HG03066 (cell line): ENCODE data around the gene FAM199X.

ENCODE experiments used
- ATAC-seq: cut with Tn5 transposase; IDR thresholded peaks from one replicate; pipeline ENCODE4 v1.9.1; 2021; ENCODE audit warnings: low read depth; ENCODE audit not compliant: unreplicated experiment

Gene FAM199X

DNA sequence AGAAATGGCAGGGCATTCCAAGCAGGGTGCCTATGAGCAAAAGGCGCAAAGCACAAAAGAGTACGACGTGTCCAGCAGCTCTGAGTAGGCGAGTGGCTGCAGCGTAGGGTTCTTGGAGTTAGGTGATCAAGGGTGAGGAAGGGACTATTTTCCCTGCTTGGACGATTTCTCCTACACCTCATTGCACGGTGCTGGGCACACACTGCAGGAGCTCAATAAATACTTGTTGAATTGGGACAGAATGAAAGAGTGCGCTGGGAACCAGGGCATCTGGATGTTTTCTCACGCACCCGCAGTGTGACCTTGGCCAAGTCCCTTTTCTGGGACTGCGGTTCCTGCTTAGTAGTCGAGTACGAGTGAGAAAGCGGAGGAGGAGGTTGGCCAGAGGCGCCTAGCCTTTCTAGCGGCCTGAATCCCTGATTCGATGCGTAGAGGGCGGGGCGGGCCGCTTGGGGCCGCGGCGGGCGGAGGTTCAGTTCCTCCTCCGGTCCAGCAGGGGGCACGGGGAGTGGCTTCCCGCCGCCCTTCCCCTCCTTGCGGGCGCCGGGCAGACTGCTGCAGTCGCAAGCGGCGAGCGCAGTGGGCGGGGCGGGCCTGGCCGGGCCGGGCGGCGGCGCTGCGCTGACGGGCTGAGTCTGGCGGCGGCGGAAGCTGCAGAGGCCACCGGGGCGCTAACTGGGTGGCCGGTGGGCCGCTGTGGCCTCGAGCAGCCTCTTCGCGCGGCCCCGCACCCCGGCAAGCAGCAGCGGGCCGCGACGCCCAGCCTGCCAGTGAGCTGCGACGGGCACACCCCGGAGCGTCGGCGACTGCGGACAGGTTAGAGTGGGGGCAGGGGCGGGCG is at the start of gene FAM199X:
Gene FAM199X, plus strand, starts transcription at position 560 of the 841 bp plus-strand sequence. CDS start 333 bp downstream, outside the sequence.
- peak; percentile 93 for ATAC-seq

- no peak for ATAC-seq
Observed at GRCh38 chrX:104117759-104118158, 48.5 kb upstream of the FAM199X start.

DNA sequence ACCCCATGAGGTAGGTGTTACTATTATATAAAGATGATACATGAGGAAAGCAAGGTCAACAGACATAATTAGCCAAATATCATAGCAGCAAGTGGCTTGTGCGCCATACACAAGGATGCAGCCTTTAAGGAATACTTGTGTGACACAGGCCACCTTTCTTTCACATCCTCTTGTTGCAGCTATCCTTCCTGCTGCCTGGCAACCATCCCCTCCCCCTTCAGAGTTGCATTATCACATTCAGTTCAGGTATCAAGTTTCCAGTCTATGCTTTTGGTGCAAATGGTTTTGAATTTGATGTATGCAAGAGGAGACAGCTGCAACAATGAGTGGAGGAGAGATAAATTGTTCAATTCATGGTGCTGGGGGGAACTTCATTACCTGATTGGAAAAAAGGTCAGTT is 47.5 kb upstream of the FAM199X start:
- no peak for ATAC-seq

GRCh38 chrX:104122829-104123228 is 43.4 kb upstream of the FAM199X start:
- ATAC-seq = no peak

DNA sequence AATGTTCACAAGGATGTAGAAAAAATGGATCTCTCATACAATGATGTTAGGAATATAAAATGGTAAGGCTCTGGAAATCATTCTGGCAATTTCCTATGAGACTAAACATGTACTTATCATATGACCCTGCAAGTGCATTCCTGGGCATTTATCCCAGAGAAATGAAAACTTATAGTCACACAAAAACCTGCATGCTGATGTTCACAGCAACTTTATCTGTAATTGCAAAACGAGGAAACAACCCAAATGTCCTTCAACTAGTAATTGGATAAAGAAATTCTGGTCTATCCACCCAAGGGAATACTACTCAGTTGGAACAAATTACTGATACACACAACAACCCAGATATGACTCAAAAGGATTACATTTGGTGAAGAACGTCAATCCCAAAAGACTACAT is 39.4 kb upstream of the FAM199X start:
- no peak for ATAC-seq

- ATAC-seq = no peak
Observed at GRCh38 chrX:104130808-104131207, 35.4 kb upstream of the FAM199X start.

DNA sequence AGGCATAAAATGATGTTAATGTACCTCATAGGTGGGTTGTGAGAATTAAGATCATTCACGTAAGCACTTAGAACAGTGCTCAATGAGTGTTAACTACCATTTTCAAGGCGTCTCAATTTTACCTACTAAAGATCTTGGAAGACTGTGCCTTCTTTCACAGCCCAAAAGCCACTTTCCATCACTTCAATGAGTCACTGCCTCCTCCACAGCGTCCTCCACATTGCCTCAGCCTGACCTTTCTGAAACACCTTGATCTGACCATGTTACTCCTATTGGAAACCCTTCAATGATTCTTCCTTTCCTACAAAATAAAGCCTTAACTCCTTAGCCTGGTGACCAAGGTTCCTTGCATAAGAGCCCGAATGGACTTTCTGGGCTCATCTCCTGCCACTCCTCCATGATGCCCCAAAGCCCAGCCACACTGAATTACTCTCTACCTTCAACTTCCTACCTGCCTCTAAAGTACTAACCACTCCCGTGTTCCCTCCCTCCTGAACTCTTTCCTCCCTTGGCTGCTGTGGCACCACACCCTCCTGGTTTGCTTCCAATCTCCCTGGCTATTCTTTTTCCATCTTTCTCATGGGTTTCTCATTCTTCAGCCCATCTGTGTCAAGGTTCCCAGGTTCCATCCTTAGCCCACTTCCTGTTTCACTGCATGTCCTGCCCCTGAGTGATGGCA is 31.5 kb upstream of the FAM199X start:
- no peak for ATAC-seq

DNA sequence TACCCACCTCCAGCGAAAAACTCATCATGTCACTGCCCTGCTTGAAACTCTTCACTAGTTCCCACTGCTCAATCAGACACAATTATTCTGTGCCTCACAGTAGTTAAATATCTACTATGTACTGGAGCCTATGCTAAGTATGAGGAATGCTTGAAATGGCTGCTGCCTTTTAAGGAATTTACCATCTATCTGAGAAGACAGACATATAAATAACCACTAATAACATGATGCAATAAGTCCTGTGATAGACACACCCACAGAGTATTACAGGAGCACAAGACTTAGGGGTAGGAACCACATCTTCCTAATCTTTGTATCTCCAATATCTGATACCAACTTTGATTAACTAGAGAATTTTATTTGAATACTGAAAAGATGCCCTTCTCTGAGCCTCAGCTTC is 30.6 kb upstream of the FAM199X start:
- ATAC-seq = no peak

- ATAC-seq = peak; percentile 89
Observed at GRCh38 chrX:104136241-104137019, 29.8 kb upstream of the FAM199X start.

GRCh38 chrX:104137496-104137895 is 28.8 kb upstream of the FAM199X start:
- ATAC-seq = no peak

DNA sequence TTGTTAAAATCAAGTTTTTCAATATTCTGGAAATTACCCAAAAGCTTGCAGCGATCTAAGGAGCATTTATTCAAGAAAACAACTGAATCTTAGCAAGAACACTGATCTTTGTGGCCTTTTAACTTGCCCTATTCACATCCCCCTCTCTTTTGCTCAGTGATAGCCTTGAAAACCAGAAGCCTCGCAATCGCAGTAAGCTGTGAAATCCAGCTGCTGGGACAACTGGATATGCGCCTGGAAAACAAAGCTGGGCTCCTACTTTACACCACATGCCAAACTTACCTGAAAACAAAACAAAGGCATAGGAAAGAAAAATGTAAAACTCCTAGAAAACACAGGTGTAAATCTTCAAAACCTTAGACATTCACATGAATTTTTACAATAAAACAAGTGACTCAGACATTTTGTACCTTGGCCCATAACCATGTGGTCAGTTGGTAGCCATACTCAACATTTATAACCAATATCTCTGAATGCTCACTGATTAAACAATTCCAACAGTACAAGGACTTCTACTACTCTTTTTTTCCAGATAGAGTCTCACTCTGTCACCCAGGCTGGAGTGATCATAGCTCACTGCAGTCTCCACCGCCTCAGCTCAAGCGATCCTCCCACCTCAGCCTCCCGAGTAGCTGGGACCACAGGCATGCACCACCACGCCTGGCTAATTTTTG is 25.0 kb upstream of the FAM199X start:
- ATAC-seq = no peak

GRCh38 chrX:104151037-104151436 is 15.2 kb upstream of the FAM199X start:
- no peak for ATAC-seq

DNA sequence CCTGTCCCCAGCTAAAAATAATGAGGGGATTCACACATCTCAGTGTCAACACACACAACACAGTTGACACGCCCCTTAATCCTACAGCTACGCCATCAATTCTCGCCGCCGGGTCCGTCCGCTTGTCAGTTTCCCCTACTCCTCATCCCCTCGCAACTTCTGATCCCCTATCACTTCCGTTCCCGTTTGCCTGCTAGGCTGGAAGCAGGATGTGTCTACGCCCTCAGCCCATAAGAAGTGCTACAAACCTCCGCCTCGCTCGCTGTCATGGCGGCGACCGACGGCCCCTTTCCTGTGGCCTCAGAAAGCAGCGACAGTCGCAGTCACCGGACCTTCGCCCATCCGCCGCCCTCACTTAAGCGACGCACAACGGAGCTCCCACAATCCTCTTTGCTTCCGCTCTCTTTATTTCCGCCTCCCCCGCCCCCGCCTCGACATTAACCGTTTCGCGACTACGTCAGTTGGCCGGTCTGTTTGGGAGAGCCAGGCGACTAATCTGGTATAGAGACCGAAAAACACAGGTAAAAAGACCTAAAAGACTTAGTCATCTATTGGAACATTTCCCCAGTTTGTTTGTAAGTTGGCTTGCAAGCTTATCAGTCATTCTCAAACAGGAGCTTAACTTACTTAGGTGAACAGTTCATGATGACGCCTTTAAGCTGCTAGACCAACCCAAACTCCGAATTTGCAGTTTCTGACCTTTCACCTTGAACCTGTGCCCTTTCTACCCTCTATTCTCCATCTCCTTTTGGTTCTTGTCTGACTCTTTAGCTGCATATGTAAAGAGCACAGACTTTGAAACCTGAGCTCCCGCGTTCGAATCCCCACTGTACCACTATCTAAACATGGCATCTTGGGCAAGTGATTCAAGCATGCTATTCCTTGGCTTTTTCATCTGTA is 9.4 kb upstream of the FAM199X start, which contains the start of gene SLC25A53:
Gene SLC25A53, minus strand, starts transcription at position 380 of the 900 bp plus-strand sequence. CDS start 51,752 bp downstream, outside the sequence.
- ATAC-seq = peak; percentile 95

- peak; percentile 8 for ATAC-seq
Observed at GRCh38 chrX:104166735-104167436, 633 bp downstream of the FAM199X start.

DNA sequence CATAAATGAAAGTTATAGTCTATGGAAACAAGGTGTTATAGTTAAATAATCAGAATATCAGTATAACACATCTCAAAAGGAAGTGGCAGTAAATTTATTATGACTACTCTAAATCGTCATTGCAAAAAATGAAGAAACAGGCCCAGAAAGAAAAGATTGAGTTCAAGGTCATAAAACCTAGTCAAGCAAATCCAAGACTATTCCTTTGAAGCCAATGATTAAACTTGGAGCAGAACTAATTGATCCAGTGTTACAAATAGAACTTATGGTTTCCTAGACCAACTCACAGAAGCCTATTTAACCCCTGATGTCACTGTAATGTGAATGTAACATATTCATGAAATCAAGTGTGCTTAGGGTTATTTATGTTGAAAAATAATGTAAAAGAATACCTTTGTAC is 1.9 kb downstream of the FAM199X start:
- no peak for ATAC-seq

GRCh38 chrX:104172121-104172520 is 5.9 kb downstream of the FAM199X start:
- no peak for ATAC-seq

GRCh38 chrX:104172788-104173187 is 6.5 kb downstream of the FAM199X start:
- ATAC-seq = no peak

- no peak for ATAC-seq
Observed at GRCh38 chrX:104173841-104174240, 7.6 kb downstream of the FAM199X start.

DNA sequence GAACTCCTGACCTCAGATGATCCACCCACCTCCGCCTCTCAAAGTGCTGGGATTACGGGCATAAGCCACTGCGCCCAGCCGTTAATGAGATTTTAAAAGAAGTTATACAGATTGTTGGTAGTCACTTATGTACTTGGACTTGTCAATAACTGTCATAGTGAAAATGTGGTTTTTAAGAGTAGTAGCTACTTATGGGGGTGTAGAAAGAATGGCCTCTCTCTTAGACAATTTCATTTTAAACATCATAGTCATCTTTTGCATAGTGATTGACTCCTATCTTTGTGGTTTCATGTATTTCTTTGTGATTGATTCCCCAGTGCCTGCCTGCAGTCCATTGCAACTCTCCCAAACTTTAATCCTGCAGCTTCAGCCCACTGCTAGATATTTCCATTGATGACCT is 17.4 kb downstream of the FAM199X start:
- no peak for ATAC-seq
